ENCODE results near the gene ACTR3. TPM values are rescaled to one million over a fixed set of nuclear protein-coding genes. Genes with fewer than 3 reads are reported as not detected.

Gene ACTR3
- total and polyA plus RNA-seq, 3 donors from 2014 or later, result 106 to 180 (median 114) TPM

DNA sequence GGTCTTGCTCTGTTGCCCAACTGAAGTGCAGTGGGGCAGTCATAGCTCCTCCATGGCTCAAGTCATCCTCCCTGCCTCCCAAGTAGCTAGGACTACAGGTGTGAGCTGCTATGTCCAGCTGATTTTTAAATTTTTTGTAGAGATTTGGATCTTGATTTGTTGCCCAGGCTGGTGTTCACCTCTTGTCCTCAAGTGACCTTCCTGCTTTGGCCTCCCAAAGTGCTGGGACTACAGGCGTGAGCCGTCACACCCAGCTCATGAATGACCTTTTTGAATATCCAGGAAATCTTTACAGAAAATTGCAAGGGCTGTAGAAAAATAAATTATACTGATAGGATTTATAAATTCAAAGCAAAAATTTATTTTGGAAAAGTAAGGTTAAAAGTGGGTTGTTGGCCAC, 17.4 kb downstream of the ACTR3 start:
- no peaks in the 10 kb centered on the region for H3K36me3 ChIP-seq (ENCODE audit: low read depth, missing control alignments)
- H3K4me1 ChIP-seq, result no peaks in the 10 kb centered on the region
- H3K27me3 ChIP-seq, result no peaks in the 10 kb centered on the region
- H3K4me3 ChIP-seq, result no peak overlapping the region
- WGBS, 2 donors, result 76 to 84% methylated on average over 2 of the region's 2 CpGs
- DNase-seq, result no peak
- TF ChIP-seq POLR2A (IDR thresholded peaks at IDR 0.05), result no peak
- TF ChIP-seq, protein P1, sequence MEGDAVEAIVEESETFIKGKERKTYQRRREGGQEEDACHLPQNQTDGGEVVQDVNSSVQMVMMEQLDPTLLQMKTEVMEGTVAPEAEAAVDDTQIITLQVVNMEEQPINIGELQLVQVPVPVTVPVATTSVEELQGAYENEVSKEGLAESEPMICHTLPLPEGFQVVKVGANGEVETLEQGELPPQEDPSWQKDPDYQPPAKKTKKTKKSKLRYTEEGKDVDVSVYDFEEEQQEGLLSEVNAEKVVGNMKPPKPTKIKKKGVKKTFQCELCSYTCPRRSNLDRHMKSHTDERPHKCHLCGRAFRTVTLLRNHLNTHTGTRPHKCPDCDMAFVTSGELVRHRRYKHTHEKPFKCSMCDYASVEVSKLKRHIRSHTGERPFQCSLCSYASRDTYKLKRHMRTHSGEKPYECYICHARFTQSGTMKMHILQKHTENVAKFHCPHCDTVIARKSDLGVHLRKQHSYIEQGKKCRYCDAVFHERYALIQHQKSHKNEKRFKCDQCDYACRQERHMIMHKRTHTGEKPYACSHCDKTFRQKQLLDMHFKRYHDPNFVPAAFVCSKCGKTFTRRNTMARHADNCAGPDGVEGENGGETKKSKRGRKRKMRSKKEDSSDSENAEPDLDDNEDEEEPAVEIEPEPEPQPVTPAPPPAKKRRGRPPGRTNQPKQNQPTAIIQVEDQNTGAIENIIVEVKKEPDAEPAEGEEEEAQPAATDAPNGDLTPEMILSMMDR (IDR thresholded peaks at IDR 0.05), result no peak
- intact Hi-C loops (cut with DNase I; ENCODE audit: low total_unique reads), result no loop called here
- H3K9me3 ChIP-seq, result no peaks in the 10 kb centered on the region
- no peak overlapping the region for H3K27ac ChIP-seq

DNA sequence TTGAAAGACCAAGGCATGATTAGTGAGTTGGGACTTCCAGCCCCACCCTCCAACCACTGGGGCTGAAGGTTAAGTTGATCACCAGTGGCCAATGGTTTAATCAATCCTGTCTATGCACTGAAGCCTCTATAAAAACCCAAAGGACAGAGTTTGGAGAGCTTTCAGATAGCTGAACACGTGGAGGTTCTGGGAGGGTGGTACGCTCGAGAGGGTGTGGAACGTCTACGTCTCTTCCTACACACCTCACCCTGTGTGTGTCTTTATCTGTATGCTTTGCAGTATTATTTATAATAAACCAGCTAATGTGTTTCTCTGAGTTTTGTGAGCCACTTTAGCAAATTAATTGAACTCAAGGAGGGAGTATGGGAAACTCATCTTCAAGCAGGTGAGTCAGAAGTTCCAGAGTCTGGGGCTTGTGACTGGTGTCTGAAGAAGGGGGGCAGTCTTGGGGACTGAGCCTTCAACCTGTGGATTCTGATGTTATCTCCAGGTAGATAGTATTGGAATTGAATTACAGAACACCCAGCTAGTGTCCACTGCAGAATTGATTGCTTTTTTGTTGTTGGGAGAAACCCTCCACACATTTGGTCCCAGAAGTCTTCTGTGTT, 20.3 kb downstream of the ACTR3 start:
- no peaks in the 10 kb centered on the region for H3K27me3 ChIP-seq
- no peaks in the 10 kb centered on the region for H3K9me3 ChIP-seq
- H3K4me3 ChIP-seq, result no peak overlapping the region
- no peaks in the 10 kb centered on the region for H3K4me1 ChIP-seq
- DNase-seq, result no peak
- H3K36me3 ChIP-seq (ENCODE audit: low read depth, missing control alignments), result no peaks in the 10 kb centered on the region
- intact Hi-C loops (cut with DNase I; ENCODE audit: low total_unique reads), result no loop called here
- 93 to 94% methylated on average over 5 of the region's 5 CpGs for WGBS, 2 donors
- no peak for TF ChIP-seq POLR2A (IDR thresholded peaks at IDR 0.05)
- TF ChIP-seq, protein P1 (IDR thresholded peaks at IDR 0.05), result no peak
- H3K27ac ChIP-seq, result no peak overlapping the region

DNA sequence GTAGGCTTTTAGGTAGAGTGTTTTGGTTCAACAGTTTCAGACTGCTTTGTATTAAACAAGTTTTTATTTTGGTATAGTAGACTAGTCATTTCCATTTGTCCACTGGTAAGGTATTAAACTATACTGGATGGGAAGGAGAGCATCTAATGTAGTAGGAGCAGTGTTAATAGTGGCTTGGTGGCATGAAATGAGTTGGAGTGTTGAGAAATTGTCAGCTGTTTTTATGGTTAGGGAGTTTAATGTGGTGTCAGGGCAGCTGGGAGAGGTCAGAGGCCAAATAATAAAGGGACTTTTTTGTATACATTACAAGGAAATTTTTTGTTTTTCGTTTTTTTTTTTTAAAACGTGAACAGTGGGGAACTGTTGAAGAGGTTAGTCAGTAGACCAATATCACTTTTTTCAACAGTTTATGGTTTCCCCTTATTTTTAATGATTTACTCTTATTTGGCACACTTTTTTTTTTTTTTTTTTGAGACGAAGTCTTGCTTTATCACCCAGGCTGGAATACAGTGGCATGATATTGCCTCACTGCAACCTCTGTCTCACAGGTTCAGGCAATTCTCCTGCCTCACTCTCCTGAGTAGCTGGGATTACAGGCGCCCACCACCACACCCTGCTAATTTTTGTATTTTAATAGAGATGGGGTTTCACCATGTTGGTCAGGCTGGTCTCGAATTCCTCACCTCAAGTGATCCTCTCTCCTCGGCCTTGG, 21.2 kb downstream of the ACTR3 start:
- H3K4me1 ChIP-seq, result no peaks in the 10 kb centered on the region
- intact Hi-C loops (cut with DNase I; ENCODE audit: low total_unique reads), result no loop called here
- DNase-seq, result no peak
- WGBS, 2 donors, result 78 to 82% methylated on average over 6 of the region's 6 CpGs
- no peak for TF ChIP-seq POLR2A (IDR thresholded peaks at IDR 0.05)
- TF ChIP-seq, protein P1 (IDR thresholded peaks at IDR 0.05), result no peak
- H3K9me3 ChIP-seq, result no peaks in the 10 kb centered on the region
- H3K27ac ChIP-seq, result no peak overlapping the region
- H3K36me3 ChIP-seq (ENCODE audit: low read depth, missing control alignments), result no peaks in the 10 kb centered on the region
- H3K27me3 ChIP-seq, result no peaks in the 10 kb centered on the region
- H3K4me3 ChIP-seq, result no peak overlapping the region

DNA sequence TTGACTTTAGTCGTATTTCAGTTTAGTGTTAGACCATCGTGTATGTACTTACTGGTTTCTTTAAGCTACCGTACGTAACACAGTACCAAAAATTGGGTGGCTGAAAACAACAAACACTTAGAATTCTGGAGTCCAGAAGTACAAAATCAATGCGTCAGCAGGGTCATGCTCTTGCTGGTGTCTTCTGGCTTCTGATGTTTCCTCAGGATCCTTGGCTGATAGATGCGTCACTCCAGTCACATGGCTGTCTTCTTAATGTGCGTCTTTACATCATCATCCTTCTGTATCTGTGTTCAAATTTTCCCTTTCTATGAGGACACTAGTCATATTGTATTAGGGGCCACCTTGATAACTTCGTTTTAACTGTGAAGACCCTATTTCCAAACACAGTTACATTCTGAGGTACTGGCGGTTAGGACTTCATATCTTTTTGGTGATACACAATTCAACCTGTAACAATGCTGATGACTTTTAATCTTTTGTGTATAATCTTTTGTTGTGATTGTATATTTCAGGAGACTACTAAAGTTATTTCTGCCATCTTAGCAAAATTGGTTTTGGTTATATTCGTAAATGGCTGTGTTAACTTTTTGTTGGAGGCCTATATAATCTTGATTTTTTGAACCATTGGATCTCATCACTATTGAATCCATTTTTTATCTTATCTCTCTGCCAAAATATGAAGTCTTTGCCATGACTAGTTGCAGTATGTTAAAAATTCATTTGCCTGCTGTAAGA, 25.4 kb downstream of the ACTR3 start:
- intact Hi-C loops (cut with DNase I; ENCODE audit: low total_unique reads), result no loop called here
- H3K4me3 ChIP-seq, result no peak overlapping the region
- WGBS, 2 donors, result 84 to 87% methylated on average over 10 of the region's 10 CpGs
- no peak overlapping the region for H3K27ac ChIP-seq
- no peaks in the 10 kb centered on the region for H3K4me1 ChIP-seq
- H3K9me3 ChIP-seq, result no peaks in the 10 kb centered on the region
- H3K36me3 ChIP-seq (ENCODE audit: low read depth, missing control alignments), result no peaks in the 10 kb centered on the region
- no peak for TF ChIP-seq POLR2A (IDR thresholded peaks at IDR 0.05)
- TF ChIP-seq, protein P1 (IDR thresholded peaks at IDR 0.05), result no peak
- no peak for DNase-seq
- H3K27me3 ChIP-seq, result no peaks in the 10 kb centered on the region

Data from testis (tissue), 3 donors.